ENCODE results near the gene GPS1.
A peak's percentile ranks its signal among the peaks of the same experiment; 100 is the strongest.

The GPS1 gene

DNA sequence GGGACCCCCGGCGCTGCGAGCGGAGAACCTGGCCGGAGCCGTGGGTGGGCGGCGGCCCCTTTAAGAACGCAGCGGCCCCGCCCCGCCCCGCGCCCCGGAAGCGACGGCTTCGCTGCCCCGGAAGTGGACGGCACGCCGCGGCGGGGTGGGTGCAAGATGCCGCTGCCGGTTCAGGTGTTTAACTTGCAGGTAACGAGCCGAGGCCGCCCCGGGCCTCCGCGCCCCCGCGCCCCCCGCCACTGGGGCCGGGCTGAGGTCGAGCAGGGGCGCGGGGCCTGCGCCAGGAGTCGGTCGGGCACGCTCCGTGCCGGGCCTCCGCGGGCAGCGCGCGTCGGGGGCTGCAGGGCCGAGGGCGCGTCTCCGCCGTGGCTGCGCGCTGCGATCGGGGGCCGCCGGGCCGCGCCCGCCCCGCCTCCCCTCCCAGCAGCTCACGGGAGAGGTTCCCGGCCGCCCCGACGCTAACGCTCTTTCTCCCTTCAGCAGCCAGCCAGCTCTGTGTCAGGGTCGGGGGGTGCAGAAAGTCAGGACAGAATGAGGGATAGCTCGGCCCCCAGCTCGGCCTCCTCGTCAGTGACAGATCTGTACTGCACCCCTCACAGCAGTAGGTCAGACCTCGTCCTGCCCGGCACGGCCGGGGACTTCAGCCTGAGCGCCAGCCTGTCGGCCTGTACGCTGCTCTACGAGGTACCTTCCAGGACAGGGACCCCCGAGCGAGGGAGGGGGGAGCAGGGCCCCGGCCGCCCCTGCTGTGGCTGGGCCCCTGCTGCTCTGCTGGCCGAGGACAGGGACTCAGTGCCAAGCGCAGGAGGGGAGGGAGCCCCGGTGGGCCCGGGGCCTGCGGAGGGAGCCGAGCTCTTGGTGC, at the start of gene GPS1, which contains the start of gene RFNG:
Gene GPS1 (plus strand): TSS at position 123 of the 862 bp plus-strand sequence. CDS start 34 bp downstream, at position 157.
Gene RFNG (minus strand): TSS at position 36 of the 862 bp plus-strand sequence. CDS start 45 bp downstream, outside the sequence.
- Histone ChIP-seq H3K27ac (ENCODE audit: low read depth, low read length) (no peak within 1 kb of the TSS), H3K27me3 (ENCODE audit: control insufficient read depth in 5 of 5, insufficient read depth in 4 of 5, low read length in 5 of 5) (no peaks in the 10 kb centered on the region), H3K4me3 (ENCODE audit: low read depth in 1 of 5, low read length in 5 of 5) (peak within 1 kb of the TSS; percentile 67 to 83 (median 79)), H3K4me1 (ENCODE audit: control insufficient read depth in 5 of 5, insufficient read depth in 5 of 5, low read length in 5 of 5) (peaks cover 4 to 39% (median 33%) of the 10 kb centered on the region in 5 donors), H3K9me3 (ENCODE audit: control insufficient read depth in 5 of 5, low read length in 5 of 5) (no peaks in the 10 kb centered on the region), H3K9ac (ENCODE audit: low read length in 5 of 5) (peak within 1 kb of the TSS; percentile 68 to 92 (median 82)), H3K36me3 (ENCODE audit: control insufficient read depth in 5 of 5, insufficient read depth in 5 of 5, low read length in 5 of 5) (peaks cover 0 to 66% (median 57%) of the 10 kb centered on the region in 5 donors)

DNA sequence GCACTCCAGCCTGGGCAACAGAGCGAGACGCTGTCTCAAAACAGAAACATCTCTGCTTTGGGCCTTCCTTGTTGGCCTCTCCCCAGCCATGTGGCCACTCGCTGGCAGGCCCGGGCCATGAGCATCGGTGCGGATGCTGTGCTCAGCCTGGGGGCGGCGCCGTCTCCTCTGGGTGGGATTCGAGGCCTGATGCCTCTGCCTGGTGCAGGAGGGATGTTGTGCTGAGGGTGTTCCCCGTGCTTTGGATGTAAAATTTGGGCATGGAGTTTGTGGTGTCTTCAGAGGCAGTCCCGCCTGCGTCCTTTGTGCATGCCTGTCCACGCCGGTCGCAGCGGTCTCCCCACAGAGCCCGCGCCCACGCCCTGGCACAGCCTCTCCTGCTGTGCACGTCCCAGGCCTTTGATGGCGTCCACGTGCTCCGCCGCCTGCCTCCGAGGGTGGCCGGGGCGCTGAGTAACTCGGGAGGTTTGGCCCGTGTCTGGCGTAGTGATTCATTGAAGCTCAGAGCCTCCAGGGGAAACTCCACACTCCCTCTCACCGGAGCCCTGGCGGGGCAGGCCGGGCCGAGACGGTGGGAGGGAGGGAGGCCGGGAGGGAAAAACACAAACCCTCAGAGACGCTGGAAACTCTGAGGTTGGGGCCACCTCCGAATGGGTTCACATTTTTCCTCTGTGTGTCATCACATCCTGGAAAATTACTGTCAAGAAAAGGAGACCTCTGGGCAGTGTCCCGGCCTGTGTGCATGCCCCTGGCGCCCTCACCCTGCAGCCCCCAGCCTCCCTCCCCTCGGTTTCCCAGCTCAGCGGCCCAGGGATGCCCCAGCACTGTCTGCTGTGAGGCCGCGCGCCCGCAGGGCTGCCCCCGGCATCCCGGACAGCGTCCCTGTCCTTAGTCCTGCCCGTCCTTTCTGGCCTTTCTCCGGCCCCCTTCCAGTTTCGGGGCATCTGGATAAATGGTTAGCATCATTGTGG, 48.0 kb upstream of the GPS1 start:
- Histone ChIP-seq H3K9me3 (ENCODE audit: control insufficient read depth in 5 of 5, low read length in 5 of 5) (no peaks in the 10 kb centered on the region), H3K36me3 (ENCODE audit: control insufficient read depth in 5 of 5, insufficient read depth in 5 of 5, low read length in 5 of 5) (peaks cover 0 to 6% (median 0%) of the 10 kb centered on the region in 5 donors), H3K9ac (ENCODE audit: low read length in 5 of 5) (no peak overlapping the region), H3K4me3 (ENCODE audit: low read depth in 1 of 5, low read length in 5 of 5) (no peak overlapping the region), H3K4me1 (ENCODE audit: control insufficient read depth in 5 of 5, insufficient read depth in 5 of 5, low read length in 5 of 5) (peaks cover 8 to 32% (median 19%) of the 10 kb centered on the region in 5 donors), H3K27ac (ENCODE audit: low read depth, low read length) (no peak overlapping the region), H3K27me3 (ENCODE audit: control insufficient read depth in 5 of 5, insufficient read depth in 4 of 5, low read length in 5 of 5) (no peaks in the 10 kb centered on the region)

DNA sequence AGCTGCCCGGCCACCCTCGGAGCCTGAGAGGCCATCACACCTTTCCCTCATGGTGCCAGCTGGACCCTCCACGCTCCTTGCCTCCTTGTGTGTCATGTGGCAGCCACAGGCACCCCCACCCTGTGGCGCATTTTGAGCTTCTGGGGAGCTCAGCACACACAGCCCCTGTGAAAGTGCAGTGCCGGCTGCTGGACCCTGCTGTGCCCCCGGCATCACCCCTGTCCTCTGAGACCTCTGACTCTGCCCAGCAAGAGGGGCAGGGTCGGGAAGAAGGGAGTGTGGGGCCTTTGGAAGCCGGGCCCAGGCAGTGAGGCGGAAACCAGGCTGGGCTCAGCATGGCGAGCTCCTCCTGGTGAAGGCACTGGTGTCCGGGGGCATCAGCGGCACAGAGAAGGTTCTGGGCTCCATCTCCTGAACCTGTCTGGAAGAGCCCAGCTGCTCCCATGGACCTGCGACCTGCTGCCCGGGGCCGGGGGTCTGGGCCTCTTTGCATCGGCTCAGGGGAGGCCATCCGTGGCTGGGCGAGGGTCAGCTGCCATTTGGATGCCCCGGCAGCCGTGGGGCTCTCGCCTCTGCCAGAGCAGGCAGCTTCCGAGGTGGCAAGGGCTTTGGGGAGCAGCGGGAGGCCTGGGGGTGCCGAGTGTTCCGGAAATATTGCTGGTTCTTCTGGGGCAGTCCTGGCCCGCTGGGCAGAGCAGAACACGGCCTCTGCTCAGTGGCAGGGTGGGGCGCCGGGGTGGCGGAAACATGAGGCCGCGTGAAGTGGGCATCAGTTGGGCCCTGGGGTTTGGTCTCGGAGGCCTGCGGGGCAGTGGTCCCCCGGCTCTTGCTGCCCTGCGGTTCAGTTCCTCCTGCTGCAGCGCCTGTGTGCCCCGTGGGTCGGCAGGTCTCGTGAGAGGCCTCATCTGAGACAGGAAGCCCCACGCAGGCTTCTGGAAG, 46.9 kb upstream of the GPS1 start:
- no peak overlapping the region for H3K4me3 ChIP-seq (ENCODE audit: low read depth in 1 of 5, low read length in 5 of 5)
- H3K9me3 ChIP-seq (ENCODE audit: control insufficient read depth in 5 of 5, low read length in 5 of 5) = no peaks in the 10 kb centered on the region
- peaks cover 0 to 9% (median 0%) of the 10 kb centered on the region in 5 donors for H3K36me3 ChIP-seq (ENCODE audit: control insufficient read depth in 5 of 5, insufficient read depth in 5 of 5, low read length in 5 of 5)
- H3K4me1 ChIP-seq (ENCODE audit: control insufficient read depth in 5 of 5, insufficient read depth in 5 of 5, low read length in 5 of 5) = peaks cover 8 to 32% (median 19%) of the 10 kb centered on the region in 5 donors
- peak overlapping the region in 1 of 5 donors; percentile 11 for H3K9ac ChIP-seq (ENCODE audit: low read length in 5 of 5)
- no peak overlapping the region for H3K27ac ChIP-seq (ENCODE audit: low read depth, low read length)
- no peaks in the 10 kb centered on the region for H3K27me3 ChIP-seq (ENCODE audit: control insufficient read depth in 5 of 5, insufficient read depth in 4 of 5, low read length in 5 of 5)

DNA sequence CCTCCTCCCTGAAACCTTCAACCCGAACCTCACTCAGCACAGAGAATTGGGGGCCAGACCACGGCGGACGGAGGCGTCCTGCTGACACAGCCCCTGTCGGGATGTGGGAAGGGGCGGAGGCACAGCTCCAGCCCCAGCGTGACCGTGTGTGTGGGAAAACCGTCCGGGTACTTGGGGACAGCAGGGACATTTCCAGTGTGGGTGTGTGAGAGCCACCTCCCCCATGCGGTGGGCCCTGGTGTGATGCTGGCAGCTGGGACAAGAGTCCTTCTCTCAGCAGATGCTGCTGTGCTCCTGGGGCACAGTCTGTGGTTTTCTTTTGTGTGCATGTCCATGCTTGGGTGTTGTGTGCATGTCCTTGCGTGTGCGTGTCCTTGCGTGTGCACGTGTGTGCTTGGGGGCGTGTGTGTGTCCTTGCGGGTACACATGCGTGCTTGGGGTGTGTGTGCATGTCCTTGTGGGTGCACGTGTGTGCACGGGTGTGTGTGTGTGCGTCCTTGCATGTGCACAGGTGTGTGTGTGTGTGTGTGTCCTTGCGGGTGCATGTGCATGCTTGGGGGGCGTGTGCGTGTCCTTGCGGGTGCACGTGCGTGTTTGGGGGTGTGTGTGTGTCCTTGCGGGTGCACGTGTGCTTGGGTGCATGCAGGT, 45.9 kb upstream of the GPS1 start:
- H3K36me3 ChIP-seq (ENCODE audit: control insufficient read depth in 5 of 5, insufficient read depth in 5 of 5, low read length in 5 of 5) = peaks cover 0 to 13% (median 0%) of the 10 kb centered on the region in 5 donors
- peaks cover 8 to 32% (median 19%) of the 10 kb centered on the region in 5 donors for H3K4me1 ChIP-seq (ENCODE audit: control insufficient read depth in 5 of 5, insufficient read depth in 5 of 5, low read length in 5 of 5)
- no peaks in the 10 kb centered on the region for H3K27me3 ChIP-seq (ENCODE audit: control insufficient read depth in 5 of 5, insufficient read depth in 4 of 5, low read length in 5 of 5)
- H3K4me3 ChIP-seq (ENCODE audit: low read depth in 1 of 5, low read length in 5 of 5) = no peak overlapping the region
- no peak overlapping the region for H3K9ac ChIP-seq (ENCODE audit: low read length in 5 of 5)
- no peaks in the 10 kb centered on the region for H3K9me3 ChIP-seq (ENCODE audit: control insufficient read depth in 5 of 5, low read length in 5 of 5)
- no peak overlapping the region for H3K27ac ChIP-seq (ENCODE audit: low read depth, low read length)

DNA sequence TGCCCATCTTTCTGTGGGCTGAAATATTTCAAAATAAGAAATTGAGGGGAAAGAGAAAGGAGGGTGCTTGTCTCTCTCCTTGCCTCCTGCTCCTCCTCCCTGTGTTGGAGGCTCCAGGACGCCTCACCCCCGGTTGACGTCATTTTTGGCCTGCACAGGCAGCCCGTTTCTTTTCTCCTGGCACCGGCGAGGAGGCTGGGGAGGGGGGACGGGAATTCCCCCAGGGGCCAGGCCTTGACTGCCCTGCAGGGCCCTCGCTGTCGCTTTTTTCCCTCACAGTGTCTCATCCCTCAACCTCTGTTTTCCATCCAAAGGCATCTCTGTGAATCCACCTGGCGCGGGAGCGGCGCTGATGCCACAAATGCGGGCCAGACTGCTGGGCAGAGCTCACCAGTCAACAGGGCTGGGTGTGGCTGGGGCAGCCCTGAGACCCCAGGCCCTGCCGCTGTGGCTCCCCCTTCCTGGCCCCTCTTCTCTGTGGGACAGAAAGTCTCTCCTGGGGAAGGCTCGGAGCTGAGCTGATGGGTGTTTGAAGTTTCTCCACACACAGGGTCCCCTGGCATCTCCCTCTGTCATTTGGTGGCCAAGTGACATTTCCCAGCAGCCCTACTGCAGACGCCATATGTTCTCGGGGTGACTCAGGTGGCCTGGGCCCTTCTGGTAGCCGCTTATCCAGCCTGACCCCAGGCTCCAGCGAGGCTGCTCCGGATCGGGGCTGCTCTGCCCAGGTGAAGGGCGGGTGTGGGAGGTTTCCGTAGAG, 45.0 kb upstream of the GPS1 start:
- H3K36me3 ChIP-seq (ENCODE audit: control insufficient read depth in 5 of 5, insufficient read depth in 5 of 5, low read length in 5 of 5) = peaks cover 0 to 20% (median 4%) of the 10 kb centered on the region in 5 donors
- H3K4me1 ChIP-seq (ENCODE audit: control insufficient read depth in 5 of 5, insufficient read depth in 5 of 5, low read length in 5 of 5) = peaks cover 8 to 32% (median 19%) of the 10 kb centered on the region in 5 donors
- H3K27ac ChIP-seq (ENCODE audit: low read depth, low read length) = no peak overlapping the region
- no peak overlapping the region for H3K4me3 ChIP-seq (ENCODE audit: low read depth in 1 of 5, low read length in 5 of 5)
- no peaks in the 10 kb centered on the region for H3K9me3 ChIP-seq (ENCODE audit: control insufficient read depth in 5 of 5, low read length in 5 of 5)
- no peaks in the 10 kb centered on the region for H3K27me3 ChIP-seq (ENCODE audit: control insufficient read depth in 5 of 5, insufficient read depth in 4 of 5, low read length in 5 of 5)
- no peak overlapping the region for H3K9ac ChIP-seq (ENCODE audit: low read length in 5 of 5)

DNA sequence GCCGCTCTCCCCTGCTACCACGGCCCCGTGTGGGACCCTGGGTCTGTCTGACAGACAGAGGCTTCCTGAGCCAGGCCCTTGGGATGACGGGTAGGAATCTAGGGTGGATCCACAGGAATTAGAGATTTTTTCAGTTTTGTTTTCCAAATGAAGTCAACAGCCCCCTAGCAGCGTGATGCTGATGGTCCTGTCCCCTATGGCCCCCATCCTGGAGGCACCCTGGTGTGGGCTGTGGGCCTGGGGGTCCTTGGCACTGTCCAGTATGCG, 44.5 kb upstream of the GPS1 start:
- no peak overlapping the region for H3K27ac ChIP-seq (ENCODE audit: low read depth, low read length)
- no peaks in the 10 kb centered on the region for H3K9me3 ChIP-seq (ENCODE audit: control insufficient read depth in 5 of 5, low read length in 5 of 5)
- H3K36me3 ChIP-seq (ENCODE audit: control insufficient read depth in 5 of 5, insufficient read depth in 5 of 5, low read length in 5 of 5) = peaks cover 0 to 25% (median 9%) of the 10 kb centered on the region in 5 donors
- H3K27me3 ChIP-seq (ENCODE audit: control insufficient read depth in 5 of 5, insufficient read depth in 4 of 5, low read length in 5 of 5) = no peaks in the 10 kb centered on the region
- H3K4me1 ChIP-seq (ENCODE audit: control insufficient read depth in 5 of 5, insufficient read depth in 5 of 5, low read length in 5 of 5) = peaks cover 8 to 32% (median 19%) of the 10 kb centered on the region in 5 donors
- no peak overlapping the region for H3K4me3 ChIP-seq (ENCODE audit: low read depth in 1 of 5, low read length in 5 of 5)
- no peak overlapping the region for H3K9ac ChIP-seq (ENCODE audit: low read length in 5 of 5)

DNA sequence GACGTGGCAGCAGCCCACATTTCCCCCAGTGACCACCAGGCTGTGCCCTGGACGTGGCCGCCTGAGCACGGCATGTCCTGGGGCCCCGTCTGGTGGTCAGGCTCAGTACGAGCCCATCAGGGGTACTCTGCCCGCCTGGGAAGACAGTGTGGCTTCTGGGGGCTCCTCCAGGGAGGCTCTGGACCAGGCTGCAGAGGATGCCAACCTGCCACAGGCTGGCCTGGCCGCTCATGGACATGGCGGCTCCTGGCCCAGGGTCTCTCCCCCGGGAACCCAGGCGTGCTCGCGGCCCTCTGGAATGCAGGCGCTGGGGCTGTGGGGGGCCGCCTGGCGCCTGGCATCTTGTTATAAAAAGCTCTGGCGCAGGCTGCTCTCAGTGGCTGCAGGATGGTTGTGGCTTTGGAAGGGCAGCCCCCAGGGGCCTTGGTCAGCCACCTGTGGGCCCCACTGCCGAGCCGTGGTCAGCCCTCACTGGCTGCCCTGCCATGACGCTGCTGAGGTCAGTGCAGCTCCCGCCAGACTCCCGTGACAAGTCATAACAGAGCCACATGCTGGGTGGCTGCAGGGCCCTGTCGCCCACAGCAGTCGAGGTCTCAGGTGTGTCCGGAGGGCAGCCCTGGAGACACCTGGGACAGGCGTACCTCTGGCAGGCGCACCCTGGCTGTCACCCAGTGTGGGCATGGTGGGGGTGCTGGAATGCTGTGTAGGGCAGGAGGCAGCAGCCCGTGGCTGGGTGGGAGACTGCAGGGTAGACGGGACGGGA, 44.0 kb upstream of the GPS1 start:
- Histone ChIP-seq H3K9ac (ENCODE audit: low read length in 5 of 5) (no peak overlapping the region), H3K9me3 (ENCODE audit: control insufficient read depth in 5 of 5, low read length in 5 of 5) (no peaks in the 10 kb centered on the region), H3K27ac (ENCODE audit: low read depth, low read length) (no peak overlapping the region), H3K27me3 (ENCODE audit: control insufficient read depth in 5 of 5, insufficient read depth in 4 of 5, low read length in 5 of 5) (no peaks in the 10 kb centered on the region), H3K36me3 (ENCODE audit: control insufficient read depth in 5 of 5, insufficient read depth in 5 of 5, low read length in 5 of 5) (peaks cover 0 to 30% (median 9%) of the 10 kb centered on the region in 5 donors), H3K4me1 (ENCODE audit: control insufficient read depth in 5 of 5, insufficient read depth in 5 of 5, low read length in 5 of 5) (peaks cover 8 to 32% (median 19%) of the 10 kb centered on the region in 5 donors), H3K4me3 (ENCODE audit: low read depth in 1 of 5, low read length in 5 of 5) (no peak overlapping the region)

DNA sequence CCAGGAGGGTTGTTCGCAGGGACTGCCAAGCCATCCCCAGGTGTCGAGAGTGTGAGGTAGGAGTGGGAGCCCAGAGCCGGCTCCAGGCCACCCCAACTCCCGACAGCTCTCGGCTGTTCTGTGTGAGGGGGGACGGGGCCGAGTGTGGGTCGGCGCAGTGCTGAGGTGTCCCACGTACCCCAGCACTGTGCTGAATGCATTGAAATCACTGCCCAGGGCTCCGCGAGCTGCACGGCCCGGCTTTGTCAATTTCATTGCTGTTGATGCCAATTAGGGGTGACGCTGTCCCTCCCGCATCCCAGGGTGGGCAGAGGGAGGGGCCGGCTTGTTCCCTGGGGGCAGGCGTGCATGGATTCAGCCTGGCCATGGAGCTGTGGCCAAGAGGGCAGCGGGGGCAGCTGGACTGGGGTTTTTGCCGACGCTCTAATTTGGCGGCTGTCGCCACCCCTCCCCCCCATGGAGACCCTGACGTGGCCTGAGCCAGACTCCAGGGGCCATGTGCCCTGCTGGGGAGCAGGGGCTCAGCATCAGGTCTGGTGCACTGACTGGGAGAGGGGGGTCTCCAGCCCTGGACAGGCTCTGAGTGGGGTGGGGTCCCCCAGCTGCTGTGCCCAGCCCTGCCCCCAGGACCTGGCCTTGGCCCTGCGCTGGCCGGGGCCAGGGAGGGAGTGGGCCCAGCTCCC, 43.3 kb upstream of the GPS1 start:
- peaks cover 0 to 30% (median 9%) of the 10 kb centered on the region in 5 donors for H3K36me3 ChIP-seq (ENCODE audit: control insufficient read depth in 5 of 5, insufficient read depth in 5 of 5, low read length in 5 of 5)
- no peaks in the 10 kb centered on the region for H3K9me3 ChIP-seq (ENCODE audit: control insufficient read depth in 5 of 5, low read length in 5 of 5)
- H3K27me3 ChIP-seq (ENCODE audit: control insufficient read depth in 5 of 5, insufficient read depth in 4 of 5, low read length in 5 of 5) = no peaks in the 10 kb centered on the region
- no peak overlapping the region for H3K4me3 ChIP-seq (ENCODE audit: low read depth in 1 of 5, low read length in 5 of 5)
- H3K4me1 ChIP-seq (ENCODE audit: control insufficient read depth in 5 of 5, insufficient read depth in 5 of 5, low read length in 5 of 5) = peaks cover 6 to 26% (median 16%) of the 10 kb centered on the region in 5 donors
- H3K27ac ChIP-seq (ENCODE audit: low read depth, low read length) = no peak overlapping the region
- no peak overlapping the region for H3K9ac ChIP-seq (ENCODE audit: low read length in 5 of 5)

All from subcutaneous abdominal adipose tissue (tissue), 5 donors.